GM11168 (cell line): ENCODE data around the gene OTUD1.

Experiments
- in situ Hi-C: fragments of 300-500 bp; cut with MboI; formaldehyde crosslinking; loops from one replicate; pipeline ENCODE4 v1.12.0; 2022; ENCODE audit warnings: low sequenced_read_pairs; ENCODE audit not compliant: unreplicated experiment

Gene OTUD1

DNA sequence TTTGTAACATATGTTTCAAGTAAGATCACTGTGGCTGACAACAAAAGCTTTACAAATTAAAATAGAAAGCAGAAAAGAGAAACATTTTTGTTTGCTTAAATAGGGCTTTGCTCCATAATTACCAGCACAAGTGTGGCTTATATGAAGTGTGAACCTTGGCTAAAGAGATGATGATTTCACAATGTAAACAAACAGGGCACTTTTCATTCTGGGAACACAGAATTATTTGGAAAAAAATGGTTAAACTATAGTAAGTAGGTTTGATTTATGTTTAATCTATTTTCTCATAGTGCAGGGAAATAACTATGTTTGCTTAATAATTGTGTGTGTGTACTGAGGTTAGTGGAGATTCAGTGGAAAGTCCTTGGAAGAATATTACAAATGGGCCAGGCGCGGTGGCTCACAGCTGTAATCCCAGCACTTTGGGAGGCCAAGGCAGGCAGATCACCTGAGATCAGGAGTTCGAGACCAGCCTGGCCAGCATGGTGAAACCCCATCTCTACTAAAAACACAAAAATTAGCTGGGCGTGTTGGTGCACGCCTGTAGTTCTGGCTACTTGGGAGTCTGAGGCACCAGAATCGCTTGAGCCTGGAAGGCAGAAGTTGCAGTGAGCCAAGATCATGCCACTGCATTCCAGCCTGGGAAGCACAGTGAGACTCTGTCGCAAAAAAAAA lies 19.1 kb upstream of the OTUD1 start:
- in situ Hi-C loops: no loop called here

DNA sequence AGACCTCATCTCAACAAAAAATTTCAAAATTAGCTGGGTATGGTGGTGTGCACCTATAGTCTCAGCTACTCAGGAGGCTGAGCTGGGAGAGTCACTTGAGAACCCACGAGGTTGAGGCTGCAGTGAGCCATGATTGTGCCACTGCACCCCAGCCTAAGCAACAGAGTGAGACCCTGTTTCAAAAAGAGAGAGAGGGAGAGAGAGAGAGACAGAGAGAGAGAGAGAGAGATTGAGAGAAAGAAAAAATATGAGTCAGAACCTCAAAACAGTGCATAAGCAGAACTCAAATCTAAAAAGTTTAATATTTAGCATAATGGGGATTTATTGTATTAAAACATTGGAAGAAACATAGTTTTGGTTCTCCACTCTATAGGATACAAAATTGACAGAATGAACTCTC lies 17.5 kb upstream of the OTUD1 start:
- in situ Hi-C loops: no loop called here

- in situ Hi-C loops: no loop called here
Observed at GRCh38 chr10:23422003-23422411, 16.9 kb upstream of the OTUD1 start.

- in situ Hi-C loops: no loop called here
Observed at GRCh38 chr10:23432166-23432565, 6.7 kb upstream of the OTUD1 start.

DNA sequence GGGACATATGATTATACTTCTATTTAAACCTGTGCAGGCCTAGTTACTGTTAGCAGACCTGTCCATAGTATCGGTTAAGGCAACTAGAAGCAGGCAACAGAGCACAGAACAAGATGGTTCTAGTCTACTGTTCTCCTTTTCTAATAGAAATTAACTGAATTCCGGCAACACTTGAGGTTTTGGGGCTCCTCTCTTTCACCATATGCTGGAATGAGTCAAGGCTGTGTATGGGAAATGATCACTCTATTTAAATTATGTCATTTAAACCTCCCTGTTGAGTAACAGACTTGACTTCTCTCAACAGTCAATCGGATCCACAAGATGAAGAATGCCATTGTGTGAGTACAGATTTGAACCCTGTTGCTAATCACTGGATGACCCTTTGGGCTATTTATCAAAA lies 6.2 kb upstream of the OTUD1 start:
- in situ Hi-C loops: no loop called here

- in situ Hi-C loops: no loop called here
Observed at GRCh38 chr10:23433701-23434100, 5.2 kb upstream of the OTUD1 start.

DNA sequence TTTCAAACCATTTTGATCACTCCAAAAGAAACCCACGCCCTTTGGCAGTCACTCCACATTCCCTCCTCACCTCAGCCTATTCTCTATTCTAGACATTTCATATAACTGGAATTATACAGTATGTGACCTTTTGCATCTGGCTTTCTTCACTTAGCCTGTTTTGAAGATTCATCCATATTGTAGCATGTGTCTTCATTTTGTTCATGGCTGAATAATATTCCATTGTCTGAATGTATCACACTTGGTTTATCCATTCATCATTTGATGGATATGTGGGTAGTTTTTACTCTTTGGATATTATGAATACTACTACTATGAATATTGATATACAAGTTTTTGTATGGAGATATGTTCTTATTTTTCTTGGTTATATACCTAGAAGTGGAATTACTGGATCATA lies 3.5 kb upstream of the OTUD1 start:
- in situ Hi-C loops: no loop called here

- in situ Hi-C loops: no loop called here
Observed at GRCh38 chr10:23436983-23437382, 1.9 kb upstream of the OTUD1 start.

DNA sequence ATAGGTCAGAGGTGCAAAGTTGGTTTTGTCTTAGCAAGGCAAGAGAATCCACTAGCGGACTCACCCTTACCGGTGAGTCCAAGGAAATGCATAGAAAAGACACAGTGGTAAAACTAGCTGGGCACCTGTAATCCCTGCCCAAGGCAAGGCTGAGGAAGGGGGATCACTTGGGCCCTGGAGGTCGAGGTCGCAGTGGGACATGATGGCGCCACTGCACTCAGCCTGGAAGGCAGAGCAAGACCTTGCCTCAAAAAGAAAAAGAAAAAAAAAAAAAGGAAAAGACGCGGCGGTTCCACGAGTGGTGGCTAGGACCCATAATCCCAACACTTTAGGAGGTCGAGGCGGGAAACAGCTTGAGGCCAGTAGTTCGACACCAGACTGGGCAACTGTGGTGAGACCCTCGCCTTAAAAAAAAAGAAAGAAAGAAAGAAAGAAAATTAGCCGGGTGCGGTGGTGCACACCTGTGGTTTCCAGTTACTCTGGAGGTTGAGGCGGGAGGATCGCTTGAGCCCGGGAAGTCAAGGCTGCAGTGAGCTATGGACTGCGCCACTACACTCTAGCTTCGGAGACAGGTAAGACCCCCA lies 820 bp upstream of the OTUD1 start:
- in situ Hi-C loops: no loop called here

- in situ Hi-C loops: no loop called here
Observed at GRCh38 chr10:23439452-23439960, 631 bp downstream of the OTUD1 start.

DNA sequence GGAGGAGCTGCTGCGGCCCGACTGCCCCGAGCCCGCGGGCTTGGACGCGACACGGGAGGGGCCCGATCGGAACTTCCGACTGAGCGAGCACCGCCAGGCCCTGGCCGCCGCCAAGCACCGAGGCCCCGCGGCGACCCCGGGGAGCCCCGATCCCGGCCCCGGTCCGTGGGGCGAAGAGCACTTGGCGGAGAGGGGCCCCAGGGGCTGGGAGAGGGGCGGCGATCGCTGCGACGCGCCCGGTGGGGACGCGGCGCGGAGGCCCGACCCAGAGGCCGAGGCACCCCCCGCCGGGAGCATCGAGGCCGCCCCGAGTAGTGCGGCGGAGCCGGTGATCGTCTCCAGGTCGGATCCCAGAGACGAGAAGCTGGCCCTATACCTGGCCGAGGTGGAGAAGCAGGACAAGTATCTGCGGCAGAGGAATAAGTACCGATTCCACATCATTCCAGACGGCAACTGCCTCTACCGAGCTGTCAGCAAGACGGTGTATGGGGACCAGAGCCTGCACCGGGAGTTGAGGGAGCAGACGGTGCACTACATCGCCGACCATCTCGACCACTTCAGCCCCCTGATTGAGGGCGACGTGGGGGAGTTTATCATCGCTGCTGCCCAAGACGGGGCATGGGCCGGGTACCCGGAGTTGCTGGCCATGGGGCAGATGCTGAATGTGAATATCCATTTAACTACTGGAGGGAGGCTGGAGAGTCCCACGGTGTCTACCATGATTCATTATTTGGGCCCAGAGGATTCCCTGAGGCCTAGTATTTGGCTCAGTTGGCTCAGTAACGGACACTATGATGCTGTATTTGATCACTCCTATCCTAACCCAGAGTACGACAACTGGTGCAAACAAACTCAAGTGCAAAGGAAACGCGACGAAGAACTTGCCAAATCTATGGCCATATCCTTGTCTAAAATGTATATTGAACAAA lies 1.4 kb downstream of the OTUD1 start:
- in situ Hi-C loops: no loop called here

DNA sequence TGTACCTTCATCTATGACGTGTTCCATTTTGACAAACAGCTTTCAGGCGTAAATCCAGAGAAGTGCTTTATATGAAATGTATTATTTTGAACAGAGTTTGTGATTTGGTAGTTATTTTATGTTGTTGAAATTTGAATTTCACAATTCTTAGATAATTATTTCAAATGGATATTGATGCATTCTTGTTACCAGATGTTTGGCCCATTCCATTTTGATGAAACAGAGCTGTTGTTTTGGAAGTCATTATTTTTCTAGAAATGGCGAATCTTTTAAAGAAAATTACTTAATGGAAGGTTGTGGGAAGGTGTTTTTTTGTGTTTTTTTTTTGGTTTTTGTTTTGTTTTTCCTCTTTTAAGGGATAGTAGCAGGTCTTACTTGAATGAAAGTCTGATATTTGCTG lies 2.4 kb downstream of the OTUD1 start:
- in situ Hi-C loops: no loop called here

GRCh38 chr10:23442936-23443335 lies 4.1 kb downstream of the OTUD1 start:
- in situ Hi-C loops: no loop called here

DNA sequence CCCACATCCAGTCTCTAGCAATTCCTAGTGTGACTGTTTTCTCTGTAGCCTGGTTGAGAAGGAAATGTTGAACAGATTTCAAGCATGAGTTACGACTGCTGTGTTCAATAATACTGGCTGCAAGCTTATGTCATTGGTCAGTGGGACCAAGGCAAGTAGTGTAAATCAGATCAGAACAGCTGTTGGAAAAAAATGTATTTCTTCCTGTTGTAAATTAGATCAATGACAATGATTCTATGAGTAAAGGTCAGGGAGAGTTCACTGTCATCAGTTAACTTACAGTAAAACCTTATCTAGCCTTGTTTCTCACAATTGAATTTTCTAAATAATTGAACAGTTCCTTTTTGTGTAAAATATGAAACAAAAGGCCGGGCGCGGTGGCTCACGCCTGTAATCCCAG lies 6.7 kb downstream of the OTUD1 start:
- in situ Hi-C loops: no loop called here

DNA sequence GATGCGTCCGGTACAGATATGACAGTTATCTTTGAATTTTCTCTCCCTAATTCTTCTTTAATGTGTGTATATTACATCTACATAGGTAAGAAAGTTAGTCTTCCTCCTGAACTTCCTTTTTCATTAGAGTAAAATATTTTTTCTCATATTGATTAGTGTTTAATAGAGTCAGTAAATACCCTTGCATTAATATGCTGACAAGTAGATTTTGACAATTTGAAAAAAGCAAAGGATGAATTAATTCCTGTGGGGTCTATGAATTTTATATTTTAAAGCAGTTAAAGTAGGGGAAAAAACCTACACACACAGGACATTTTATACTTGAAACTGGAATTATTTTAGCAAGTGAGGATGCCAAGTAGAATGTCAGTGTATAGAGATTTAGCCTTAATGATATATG lies 9.4 kb downstream of the OTUD1 start:
- in situ Hi-C loops: no loop called here

GRCh38 chr10:23448802-23449570 lies 10.1 kb downstream of the OTUD1 start:
- in situ Hi-C loops: no loop called here

DNA sequence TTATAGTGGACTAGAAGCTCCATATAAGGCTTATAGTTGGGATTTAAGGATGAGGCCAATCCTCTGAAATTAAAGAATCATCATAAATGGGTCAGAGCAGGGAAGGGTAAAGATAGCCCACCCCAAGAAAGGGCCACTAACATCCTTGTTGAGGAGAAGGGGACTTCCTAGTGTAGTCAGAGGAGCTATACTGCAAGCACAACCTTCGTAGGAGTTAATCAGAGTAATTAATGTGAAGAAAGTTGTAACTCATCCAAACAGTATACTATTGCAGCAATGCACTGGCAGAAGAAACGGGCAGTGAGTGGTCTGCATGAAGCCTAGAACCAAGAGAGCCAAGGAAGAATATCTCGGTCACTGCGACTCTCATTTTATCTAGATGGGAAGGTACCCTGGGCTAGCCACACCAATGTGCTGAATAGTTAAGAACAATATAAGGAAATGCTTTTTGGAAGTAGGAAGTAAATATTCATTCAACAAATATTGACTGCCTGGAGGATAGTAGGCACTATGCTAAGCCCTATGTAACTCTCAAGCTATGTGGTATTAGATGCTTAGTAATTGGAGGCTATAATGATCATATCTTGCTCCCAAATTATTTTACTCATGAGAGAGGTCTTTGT lies 13.3 kb downstream of the OTUD1 start:
- in situ Hi-C loops: no loop called here

- in situ Hi-C loops: no loop called here
Observed at GRCh38 chr10:23453465-23453864, 14.6 kb downstream of the OTUD1 start.

- in situ Hi-C loops: no loop called here
Observed at GRCh38 chr10:23457632-23458417, 18.9 kb downstream of the OTUD1 start.
